HG02623 (cell line): ENCODE measurements around the gene AKAP13.
"Not testable (repeated sequence)": the region's sequence is repeated elsewhere in the genome, so short reads cannot be mapped to it uniquely, and the experiment has no call there.

Experiments used
- ATAC-seq: cut with Tn5 transposase; IDR thresholded peaks from one replicate; pipeline ENCODE4 v1.9.1; 2021; ENCODE audit warnings: moderate library complexity; ENCODE audit not compliant: unreplicated experiment

Gene AKAP13

DNA sequence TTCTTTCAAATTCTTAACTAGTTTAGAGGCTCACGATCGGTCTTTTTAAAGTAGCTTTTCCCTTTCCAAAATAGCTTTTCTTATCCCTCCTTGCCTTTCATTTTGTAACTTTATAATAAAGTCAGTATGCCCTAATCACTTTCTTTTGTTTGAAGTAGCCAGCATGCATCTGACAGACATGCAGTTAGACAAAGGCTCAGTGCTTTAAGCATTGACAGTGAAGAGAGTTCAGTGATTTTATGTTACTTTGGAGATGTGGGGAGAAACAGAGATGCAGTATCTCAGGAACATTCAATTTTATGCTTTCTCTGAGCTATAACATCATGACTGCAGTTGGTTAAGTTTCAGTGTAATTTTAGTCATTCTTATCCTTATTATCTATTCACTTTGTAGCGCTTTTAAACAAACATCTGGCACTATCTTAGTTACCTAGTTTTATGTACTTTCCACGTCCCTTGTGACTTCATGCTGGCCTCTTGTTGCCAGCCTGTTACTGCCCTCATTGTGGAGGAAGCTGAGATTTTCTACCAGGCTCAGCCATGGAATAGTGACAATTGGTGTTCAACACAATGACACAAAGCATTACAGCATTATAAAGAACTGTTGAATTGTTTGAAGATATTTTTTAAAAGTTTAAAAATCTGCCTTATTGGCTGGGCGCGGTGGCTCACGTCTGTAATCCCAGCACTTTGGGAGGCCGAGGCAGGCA lies 90.3 kb downstream of the AKAP13 start:
- ATAC-seq, result no peak

DNA sequence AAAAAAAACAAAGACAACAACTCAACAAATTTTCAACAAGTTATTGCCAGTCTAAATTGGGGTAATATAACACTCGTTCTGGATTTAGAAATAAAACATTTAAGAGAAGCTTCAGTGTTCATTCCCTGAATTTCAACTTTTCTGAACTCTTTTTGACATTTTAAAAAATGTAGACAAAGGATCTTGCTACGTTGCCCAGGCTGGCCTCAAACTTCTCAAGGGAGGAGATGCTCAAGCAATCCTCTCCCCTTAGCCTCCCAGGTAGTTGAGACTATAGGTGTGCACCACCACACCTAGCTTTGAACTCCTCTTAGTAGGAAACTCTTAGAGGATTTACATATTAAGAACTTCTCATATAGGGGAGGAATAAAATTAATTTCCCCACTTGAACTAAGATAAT lies 91.9 kb downstream of the AKAP13 start:
- ATAC-seq, result no peak

DNA sequence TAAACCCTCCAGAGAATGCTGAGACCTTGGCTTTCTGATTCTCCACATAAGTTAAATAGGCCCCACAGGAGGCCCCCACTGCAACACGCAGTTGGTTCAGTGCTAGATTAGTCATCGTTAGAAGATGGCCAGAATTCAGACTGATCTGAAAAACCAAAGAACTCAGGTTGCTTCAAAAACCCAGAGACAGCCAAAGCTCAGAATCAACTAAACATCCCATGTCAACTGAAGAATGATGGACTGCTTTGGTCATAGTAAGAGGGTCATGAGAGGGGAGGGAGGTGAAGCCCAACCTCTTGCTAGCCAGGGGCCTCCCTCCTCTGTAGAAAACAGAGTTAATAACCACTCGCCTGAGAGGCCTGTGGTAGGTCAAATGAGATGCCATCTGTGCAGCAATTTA lies 93.1 kb downstream of the AKAP13 start:
- no peak for ATAC-seq

DNA sequence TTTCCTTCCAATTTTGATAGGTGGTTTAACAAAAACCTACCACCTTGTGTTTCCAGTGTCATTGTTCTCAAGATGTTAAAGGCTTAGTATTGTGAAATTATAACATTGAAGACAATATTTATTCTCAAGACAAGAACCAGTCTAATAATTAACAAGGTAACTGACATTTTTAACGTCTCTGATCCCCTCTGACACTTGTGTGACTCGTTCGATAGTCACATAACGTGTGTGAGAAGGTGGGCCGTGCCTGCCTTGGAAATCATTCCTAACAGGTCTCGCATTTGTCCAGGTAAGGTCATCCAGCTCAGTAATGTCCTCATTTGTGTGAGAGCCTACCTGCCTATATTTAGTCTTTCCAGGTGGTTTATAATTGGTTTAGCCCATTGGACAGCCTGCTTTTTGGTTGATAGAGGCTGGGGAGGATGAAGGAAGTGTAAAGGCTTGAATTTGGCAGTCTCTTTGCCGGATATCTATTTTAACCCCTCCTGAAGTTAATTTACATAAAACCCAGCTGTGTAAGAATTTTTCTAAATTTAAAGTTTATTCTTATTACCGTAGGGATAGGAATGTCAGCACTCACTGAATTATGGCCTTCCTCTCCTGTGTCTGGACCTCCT lies 94.4 kb downstream of the AKAP13 start:
- ATAC-seq, result peak; percentile 52

DNA sequence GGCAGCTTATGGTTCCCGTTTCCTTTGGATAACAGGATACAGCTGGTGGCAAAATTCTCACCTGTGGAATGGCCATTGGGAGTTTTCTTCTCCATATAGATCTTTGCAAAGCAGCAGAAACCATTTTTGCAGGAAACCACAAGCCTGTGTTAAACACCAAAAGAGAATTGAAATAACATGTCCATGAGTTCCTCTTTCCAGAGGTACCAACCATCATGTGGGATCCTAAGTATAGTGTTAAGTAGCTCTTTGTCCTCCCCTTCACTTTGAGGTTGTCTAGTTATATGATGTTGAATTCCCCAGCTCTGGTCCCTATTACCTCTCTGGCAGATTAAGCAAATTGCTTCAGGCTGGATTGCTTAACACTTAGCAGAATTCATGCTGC lies 94.9 kb downstream of the AKAP13 start:
- peak; percentile 58 for ATAC-seq

DNA sequence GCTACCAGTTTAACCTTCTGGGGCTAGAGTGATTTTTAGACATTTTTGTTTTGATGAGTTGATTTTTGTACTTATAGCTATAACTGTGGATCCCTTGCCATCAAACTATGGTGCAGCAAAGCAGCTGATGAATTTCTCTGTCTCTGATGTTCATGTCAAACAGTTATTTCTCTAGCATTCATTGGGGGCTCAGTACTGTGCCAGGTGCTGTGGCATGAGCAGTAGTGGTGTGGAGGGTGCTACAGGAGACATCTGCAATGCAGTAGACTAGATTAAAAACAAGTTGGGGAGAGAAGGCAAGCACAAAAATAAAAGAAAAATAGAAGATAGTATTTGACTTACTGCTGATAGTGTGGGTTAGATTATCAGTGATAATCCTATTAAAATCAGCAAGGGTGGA lies 95.3 kb downstream of the AKAP13 start:
- no peak for ATAC-seq

DNA sequence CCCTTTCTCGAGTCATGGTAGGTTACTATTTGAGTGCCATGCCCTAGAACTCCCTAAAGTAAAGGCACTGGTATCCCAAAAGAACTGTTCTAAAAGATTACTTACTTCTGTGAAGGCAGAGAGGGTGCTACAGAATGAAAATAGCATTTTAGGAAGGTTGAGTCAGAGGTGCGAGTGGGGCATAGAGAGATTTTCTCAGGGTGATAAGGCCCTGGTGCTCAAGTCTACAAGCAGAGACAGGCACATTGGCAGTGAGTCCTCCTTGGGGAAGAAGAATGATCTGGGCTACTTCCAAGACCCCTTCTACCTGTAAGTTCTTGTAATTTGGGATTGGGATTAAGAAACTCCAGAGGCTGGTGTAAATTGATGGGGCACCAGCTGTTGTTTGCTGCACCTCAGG lies 96.7 kb downstream of the AKAP13 start:
- ATAC-seq, result no peak

DNA sequence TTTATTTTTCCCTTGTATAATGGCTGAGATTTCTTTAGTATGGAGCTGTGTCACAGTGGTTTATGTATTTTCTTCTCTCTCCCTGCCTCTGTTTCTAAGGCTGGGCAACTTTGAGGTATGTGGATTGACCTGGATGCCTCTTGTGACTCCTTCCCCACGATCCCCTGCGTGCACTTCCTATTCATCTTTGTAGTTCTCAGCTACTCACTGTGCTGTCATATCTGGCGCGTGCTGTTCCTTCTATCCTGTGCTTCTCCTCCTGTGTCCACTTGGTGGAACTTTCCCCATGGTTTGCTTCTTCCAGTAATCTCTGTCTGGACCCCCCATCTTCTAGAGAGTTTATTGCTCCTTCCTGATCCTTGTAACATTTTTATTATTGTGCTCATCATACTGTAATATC lies 97.3 kb downstream of the AKAP13 start:
- no peak for ATAC-seq

DNA sequence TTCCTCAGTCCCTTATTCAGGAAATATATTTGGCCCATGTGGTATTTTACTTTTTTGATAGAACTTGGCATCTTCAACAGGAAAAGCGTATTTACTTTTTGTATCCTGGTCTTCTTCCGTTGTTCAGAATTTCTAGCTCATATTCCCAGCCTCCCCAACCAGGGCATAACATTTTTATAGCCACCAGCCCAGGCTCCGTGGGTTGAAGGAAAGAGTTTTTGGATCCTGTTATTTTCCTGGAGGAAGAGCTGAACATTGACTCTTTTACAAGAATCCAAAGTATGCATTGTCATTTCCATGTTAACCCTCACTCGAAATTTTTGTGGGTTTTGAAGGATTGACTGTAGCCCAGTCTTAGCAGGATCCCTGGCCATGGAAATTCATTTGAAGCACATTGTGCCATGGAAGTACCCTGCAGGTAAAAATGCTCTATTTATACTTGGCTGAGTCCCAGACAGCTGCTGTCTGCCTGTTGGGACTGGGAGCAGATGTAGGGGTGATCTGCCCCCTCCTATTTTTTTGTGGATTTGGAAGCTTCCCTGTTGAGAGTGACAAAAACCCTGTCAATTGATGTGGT lies 98.8 kb downstream of the AKAP13 start:
- no peak for ATAC-seq

DNA sequence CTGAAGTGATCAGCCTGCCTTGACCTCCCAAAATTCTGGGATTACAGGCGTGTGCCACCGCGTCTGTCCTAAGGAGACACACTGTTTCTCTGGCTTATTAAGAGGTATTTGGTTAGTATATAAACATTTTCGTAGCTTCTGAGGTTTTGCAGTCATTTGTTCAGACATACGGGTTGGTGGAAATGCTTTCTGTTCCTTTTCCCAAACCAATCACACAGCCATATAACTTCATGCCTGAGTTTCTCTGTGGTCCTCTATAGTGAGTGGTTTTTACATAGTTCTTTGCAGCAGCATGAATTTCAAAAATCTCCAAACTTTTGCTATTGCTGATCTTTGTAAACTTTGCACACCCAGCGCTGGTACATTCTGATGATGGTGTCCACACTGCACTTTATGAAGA lies 100.5 kb downstream of the AKAP13 start:
- ATAC-seq, result no peak

DNA sequence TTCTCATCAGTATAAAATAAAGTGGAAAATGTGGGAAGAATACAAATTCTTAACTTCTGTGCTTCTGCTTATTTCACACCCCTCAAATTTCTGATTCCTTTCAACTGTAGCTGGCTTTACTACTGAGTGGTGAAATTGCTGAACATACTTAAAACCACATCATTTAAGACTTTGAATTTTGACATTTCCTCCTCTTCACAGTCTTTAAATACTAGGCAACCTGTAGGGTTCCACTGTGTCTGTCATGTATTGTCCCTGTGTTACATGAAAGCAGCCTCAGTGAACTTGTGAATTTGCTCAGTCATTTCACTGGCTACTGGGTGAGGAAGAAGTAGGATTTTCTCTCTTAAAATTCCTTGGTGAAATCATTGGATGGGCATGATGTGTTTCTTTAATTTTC lies 101.1 kb downstream of the AKAP13 start:
- not testable (repeated sequence) for ATAC-seq

DNA sequence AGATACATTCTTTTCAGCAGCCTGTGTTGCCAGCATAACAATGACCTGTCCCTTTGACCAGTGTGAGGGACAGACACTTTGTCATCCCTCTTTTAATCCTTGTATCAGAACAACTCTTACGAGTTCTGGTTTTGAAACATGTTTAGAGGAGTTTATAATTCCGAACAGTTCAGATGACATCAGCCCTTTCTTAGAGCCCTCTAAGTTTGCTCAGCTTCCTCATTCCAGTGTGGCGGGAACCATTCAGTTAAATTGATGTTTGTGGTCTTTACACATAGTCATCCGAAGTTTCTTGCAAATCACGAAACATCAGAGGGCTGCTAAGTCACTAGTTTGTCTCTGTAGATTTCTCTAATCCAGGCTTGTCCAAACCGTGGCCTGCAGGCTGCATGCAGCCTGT lies 102.5 kb downstream of the AKAP13 start:
- ATAC-seq, result no peak

DNA sequence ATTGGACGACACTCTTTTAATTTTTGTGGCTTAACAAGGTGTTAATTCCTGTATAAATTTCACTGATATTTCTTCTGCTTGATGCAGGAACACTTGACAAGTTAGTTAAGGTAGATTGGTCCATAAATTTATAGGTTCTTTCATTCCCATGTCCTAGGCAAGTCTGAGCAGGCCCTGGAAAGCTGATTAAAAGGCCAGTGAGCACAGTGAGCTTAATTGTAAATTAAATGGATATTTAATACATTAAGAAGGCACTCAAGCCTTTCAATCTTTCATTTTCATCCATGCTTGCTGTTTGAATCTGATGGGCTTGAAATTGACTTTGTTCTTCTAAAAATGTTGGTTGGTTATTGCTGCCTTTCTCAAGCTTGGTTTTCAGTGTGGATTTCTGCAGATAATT lies 103.6 kb downstream of the AKAP13 start:
- not testable (repeated sequence) for ATAC-seq

DNA sequence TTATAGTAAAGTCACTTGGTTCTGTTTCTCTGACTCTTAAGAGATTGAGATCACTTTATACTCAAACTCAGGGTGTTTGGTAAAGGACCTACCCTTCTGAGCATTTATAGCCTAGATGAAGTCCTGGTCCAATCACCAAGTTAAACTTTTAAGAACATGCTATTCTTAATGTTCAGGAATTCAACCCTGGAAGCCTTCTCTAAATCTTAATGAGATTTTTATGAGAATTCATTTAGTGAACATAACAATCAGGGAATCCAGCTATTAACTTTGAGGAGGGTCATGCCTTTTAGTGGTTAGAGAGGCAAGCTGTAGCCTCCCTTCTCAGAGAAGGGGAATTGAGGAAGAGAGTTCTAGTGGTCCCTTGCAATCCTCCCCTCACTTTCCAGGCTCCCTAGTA lies 104.5 kb downstream of the AKAP13 start:
- not testable (repeated sequence) for ATAC-seq

DNA sequence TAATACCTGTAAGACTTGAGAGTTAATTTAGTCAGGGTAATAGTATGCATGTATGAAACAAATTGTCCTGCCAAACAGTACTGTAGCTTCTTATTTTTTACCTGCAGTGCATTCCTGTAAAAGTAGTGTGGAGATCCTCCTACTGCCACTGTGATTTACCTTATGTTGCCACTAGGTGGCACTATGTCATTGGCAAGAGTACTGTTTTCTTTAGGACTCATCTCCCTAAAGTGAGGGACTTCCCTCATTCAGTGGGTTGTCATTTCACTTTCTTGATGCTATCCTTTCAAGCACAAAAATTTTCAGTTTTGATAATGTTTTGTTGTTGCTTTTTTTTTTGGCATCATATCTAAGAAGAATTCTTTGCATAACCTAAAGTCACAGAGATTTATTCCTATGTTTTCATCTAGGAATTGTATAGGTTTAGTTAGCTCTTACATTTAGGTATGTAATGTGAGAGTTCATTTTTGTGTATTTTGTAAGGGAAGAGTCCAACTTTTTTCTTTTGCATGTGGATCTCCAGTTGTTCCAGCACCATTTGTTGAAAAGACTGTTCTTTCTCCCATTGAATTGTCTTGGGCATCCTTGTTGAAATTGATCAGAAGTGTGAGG lies 105.7 kb downstream of the AKAP13 start:
- no peak for ATAC-seq

DNA sequence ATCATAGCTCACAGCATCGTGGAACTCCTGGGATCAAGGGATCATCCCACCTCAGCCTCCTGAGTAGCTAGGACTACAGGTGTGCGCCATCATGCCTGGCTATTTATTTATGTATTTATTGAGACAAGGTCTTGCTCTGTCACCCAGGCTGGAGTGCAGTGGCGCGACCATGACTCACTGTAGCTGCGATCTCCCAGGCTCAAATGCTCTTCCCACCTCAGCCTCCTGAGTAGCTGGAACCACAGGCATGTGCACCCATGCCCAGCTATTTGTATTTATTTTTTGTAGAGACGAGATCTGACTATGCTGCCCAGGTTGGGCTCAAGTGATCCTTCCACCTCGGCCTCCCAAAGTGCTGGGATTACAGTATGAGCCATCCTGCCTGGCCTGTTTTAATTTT lies 107.4 kb downstream of the AKAP13 start:
- not testable (repeated sequence) for ATAC-seq

DNA sequence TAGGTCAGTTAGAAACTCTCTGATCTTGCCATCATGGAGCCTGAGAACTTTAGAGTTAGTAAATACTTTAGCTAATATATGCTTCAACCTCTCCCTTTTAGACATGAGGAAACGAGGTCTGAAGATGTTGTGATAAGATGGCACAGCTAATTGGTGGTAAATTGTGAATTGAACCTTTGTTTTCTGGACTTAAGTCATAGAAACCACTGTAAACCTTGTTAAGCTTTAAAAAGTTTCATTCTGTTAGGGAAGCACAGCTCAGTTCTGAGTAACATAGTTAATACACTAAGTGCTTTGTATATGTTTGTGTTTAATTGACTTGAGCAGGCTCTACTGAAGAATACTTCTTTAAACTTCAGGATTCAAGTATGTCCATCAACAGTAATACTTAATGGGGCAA lies 108.6 kb downstream of the AKAP13 start:
- no peak for ATAC-seq

DNA sequence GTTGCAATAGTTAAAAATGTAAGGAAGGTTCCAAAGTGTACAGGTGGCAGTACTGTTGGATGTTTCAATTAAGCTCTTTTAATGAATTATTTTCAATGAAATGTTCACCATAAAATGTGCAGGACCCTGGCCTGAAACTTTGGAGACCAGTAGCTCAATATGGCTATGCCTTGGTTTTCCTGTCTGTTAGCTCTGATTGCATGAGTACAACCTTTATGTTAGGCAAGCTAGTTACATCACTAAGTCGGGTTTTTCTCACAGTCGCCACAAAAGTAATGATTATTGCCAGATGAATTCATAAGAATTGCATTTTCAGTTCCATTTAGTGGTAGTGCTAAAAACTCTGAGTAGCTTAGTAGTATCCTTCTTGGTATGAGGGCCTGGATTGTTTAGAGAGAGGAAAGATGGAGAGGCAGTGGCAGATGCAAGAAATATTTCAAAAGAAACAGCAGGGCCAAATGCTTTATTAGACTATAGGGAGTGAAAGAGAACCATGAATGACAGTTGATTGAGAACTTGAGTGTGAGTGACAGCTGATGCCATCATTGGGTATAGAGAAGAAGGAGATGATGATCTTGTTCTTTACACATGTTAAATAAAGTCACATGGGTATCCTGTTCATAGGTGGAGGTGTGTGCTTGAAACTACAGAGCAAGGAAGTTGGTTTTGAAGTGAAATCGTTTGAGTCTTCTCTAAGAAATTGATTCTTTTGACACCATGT lies 109.5 kb downstream of the AKAP13 start:
- ATAC-seq, result no peak

DNA sequence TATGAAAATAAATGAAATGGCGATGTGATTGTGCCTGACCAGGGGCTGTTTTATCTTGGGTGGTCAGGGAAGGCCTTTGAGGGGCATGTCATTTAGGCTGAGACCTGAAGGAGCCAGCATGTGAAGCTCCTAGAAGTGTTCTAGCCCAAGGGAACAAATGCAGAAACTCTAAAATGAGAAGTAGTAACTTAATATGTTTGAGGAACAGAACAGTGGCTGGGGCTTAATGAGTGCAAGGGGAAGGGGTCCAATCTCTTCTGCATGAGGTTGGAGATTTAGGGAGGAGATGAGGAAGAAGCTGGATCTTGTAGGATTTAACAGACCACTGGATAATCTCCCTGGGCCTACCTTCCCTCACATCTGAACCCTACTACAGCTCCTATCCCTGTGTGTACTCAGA lies 110.5 kb downstream of the AKAP13 start:
- no peak for ATAC-seq

DNA sequence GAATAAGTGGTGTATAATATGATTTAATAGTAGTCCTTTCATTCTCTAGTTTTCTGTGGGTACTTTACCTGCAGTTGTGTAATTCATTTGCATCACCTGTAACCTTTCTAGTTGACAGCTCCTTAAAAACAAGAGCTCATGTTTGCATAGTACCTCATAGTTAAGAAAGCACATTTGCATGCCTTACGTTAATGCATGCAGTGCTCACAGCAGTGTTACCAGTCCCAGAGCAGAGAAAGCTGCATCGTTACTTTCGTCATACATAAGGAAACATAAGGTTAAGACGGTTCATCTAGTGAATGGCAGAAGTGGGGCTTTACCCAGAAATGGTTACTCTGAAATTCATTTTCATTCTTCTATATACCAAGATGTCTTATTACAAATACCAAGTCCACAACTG lies 111.3 kb downstream of the AKAP13 start:
- no peak for ATAC-seq

DNA sequence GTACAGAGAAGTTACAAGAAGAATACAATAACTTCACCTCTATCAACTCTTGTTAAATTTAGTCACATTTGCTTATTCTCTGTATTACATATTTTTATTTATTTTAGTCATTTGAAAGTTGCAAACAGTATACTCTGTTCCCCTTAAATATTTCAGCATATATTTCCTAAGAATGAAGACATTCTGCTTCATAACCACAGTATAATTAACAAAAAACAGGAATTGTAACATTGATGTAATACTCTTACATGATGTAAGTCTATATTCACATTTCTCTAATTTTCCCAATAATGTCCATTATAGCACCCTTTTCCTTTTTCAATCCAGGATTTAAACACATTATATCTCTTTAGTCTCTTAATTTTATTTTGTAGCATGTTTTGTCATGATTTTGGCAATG lies 112.0 kb downstream of the AKAP13 start:
- no peak for ATAC-seq

DNA sequence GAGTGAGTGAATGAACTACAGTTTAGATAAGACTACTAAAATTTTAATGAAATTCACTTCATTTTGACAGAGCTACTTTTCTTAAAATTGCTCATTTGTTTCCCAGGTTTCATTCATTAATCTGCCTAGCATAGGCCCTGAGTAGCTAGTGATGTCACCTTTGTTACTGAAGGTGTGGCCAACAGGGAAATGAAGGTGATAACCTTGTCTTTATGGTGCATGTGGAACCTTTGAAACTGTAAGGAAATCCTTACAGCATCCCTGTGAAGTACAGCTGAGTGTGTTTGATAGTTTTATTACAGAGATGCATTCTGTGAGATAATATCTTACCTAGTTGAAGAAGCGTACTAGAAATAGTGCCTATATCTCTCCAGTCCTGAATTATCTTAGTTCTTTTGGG lies 112.9 kb downstream of the AKAP13 start:
- no peak for ATAC-seq
